GM12874 (cell line): ENCODE results near the gene ELF4.

Experiments used
- CTCF ChIP-seq: IDR thresholded peaks from 2 replicates; pipeline ENCODE4 v1.5.1; 2011; ENCODE audit warnings: low read depth, mild to moderate bottlenecking, control low read depth, low read length, moderate library complexity; ENCODE audit not compliant: insufficient read depth

The ELF4 gene

GRCh38 chrX:130110379-130111219, at the start of gene ELF4:
Gene ELF4, minus strand, starts transcription at chrX:130110497. Its CDS starts 29,167 bp downstream, at chrX:130081330.
- TF ChIP-seq CTCF: no peak

GRCh38 chrX:130159776-130160175, 49.5 kb upstream of the ELF4 start:
- TF ChIP-seq CTCF: no peak

GRCh38 chrX:130158311-130158710, 48.0 kb upstream of the ELF4 start:
- TF ChIP-seq CTCF: no peak

- no peak for TF ChIP-seq CTCF
These were observed 45.3 kb upstream of the ELF4 start for GRCh38 chrX:130155564-130155963.

GRCh38 chrX:130147631-130148030, 37.3 kb upstream of the ELF4 start:
- no peak for TF ChIP-seq CTCF

GRCh38 chrX:130145123-130145522, 34.8 kb upstream of the ELF4 start:
- TF ChIP-seq CTCF: no peak

GRCh38 chrX:130144509-130144908, 34.2 kb upstream of the ELF4 start:
- TF ChIP-seq CTCF: no peak
